SK-N-SH (cell line): ENCODE results near the gene CAPG. TPM values are rescaled to one million over a fixed set of nuclear protein-coding genes. Genes with fewer than 3 reads are reported as not detected.
"Not testable (repeated sequence)": the region's sequence is repeated elsewhere in the genome, so short reads cannot be mapped to it uniquely, and the experiment has no call there.

ENCODE experiments used
- CTCF ChIA-PET: fragments of 300-600, 350-600 bp; formaldehyde crosslinking; extraction: SDS; loops from one replicate; lab custom pipeline; 2021; lab: Yijun Ruan, JAX
- POLR2A ChIA-PET: fragments of 350-600 bp; sonication (Branson Sonifier 250); formaldehyde crosslinking; extraction: SDS; loops from one replicate; lab custom pipeline; 2020; ENCODE audit warnings: antibody characterized with exemption, inconsistent platforms; lab: Yijun Ruan, JAX
- DNase-seq: peaks from one replicate; pipeline ENCODE4 v3.0.0; 2012
- H2AFZ ChIP-seq: fragments of 200-600 bp; sonication (generic); 2 replicates; pipeline ENCODE4 v1.8.1; 2016; ENCODE audit warnings: antibody characterized with exemption, mild to moderate bottlenecking, low read depth
- H3F3A ChIP-seq: fragments of 200-600 bp; sonication (generic); replicated peaks from 2 replicates; pipeline ENCODE3; 2016; ENCODE audit warnings: antibody characterized with exemption, mild to moderate bottlenecking; ENCODE audit not compliant: insufficient read depth
- H3K27ac ChIP-seq, 2 experiments: fragments of 200-500 bp in 1 of 2; fragments of 200-600 bp in 1 of 2; sonication (Bioruptor generic) in 1 of 2; sonication (generic), shearing (Covaris generic) in 1 of 2; 2 replicates each; pipeline versions ENCODE4 v1.5.1 to v1.6.1; 2014 to 2016; ENCODE audit warnings: low read depth in 2 of 2, inconsistent platforms in 1 of 2, low read length in 1 of 2, mild to moderate bottlenecking in 1 of 2, mixed read lengths in 1 of 2
- H3K27me3 ChIP-seq: fragments of 200-600 bp; sonication (generic), shearing (Covaris generic); 2 replicates; pipeline ENCODE4 v1.6.1; 2016; ENCODE audit warnings: mixed run types; ENCODE audit not compliant: insufficient read depth
- H3K36me3 ChIP-seq, 2 experiments: fragments of 200-500 bp in 1 of 2; fragments of 200-600 bp in 1 of 2; sonication (Bioruptor generic) in 1 of 2; sonication (generic) in 1 of 2; replicated peaks in 1 of 2; 2 replicates each; pipeline versions ENCODE3 to v1.5.1; 2014 to 2016; ENCODE audit warnings: low read length in 1 of 2, mild to moderate bottlenecking in 1 of 2; ENCODE audit not compliant: insufficient read depth in 2 of 2, control insufficient read depth in 1 of 2
- H3K4me1 ChIP-seq, 2 experiments: fragments of 200-500 bp in 1 of 2; fragments of 200-600 bp in 1 of 2; sonication (Bioruptor generic) in 1 of 2; sonication (generic), shearing (Covaris generic) in 1 of 2; 2 replicates each; pipeline versions ENCODE4 v1.5.1 to v1.6.1; 2014 to 2016; ENCODE audit warnings: low read depth in 1 of 2, low read length in 1 of 2, mixed run types in 1 of 2; ENCODE audit not compliant: insufficient read depth in 2 of 2, control insufficient read depth in 1 of 2
- H3K4me2 ChIP-seq: fragments of 200-600 bp; sonication (generic), shearing (Covaris generic); 2 replicates; pipeline ENCODE4 v1.6.1; 2017; ENCODE audit warnings: mixed run types
- H3K4me3 ChIP-seq, 2 experiments: fragments of 200-500 bp in 1 of 2; fragments of 200-600 bp in 1 of 2; sonication (Bioruptor generic) in 1 of 2; sonication (generic), shearing (Covaris generic) in 1 of 2; 2 replicates each; pipeline versions ENCODE4 v1.5.1 to v1.8.1; 2014 to 2016; ENCODE audit warnings: low read depth in 2 of 2, inconsistent platforms in 1 of 2, low read length in 1 of 2, mild to moderate bottlenecking in 1 of 2, mixed read lengths in 1 of 2, moderate library complexity in 1 of 2
- H3K79me2 ChIP-seq: fragments of 200-600 bp; sonication (generic); 2 replicates; pipeline ENCODE4 v1.8.1; 2017; ENCODE audit warnings: mild to moderate bottlenecking; ENCODE audit not compliant: insufficient read depth
- H3K9ac ChIP-seq: fragments of 200-600 bp; sonication (generic); 2 replicates; pipeline ENCODE4 v1.6.1; 2017; ENCODE audit warnings: mixed run types
- H3K9me2 ChIP-seq: fragments of 200-600 bp; sonication (generic); 2 replicates; pipeline ENCODE4 v1.6.1; 2017; ENCODE audit warnings: mixed run types
- H3K9me3 ChIP-seq: fragments of 200-600 bp; sonication (generic); 2 replicates; pipeline ENCODE4 v1.6.1; 2017; ENCODE audit warnings: mixed run types, mild to moderate bottlenecking, moderate library complexity
- H4K20me1 ChIP-seq: fragments of 200-600 bp; sonication (generic); 2 replicates; pipeline ENCODE4 v1.6.1; 2017; ENCODE audit warnings: mild to moderate bottlenecking, mixed run types; ENCODE audit not compliant: insufficient read depth
- EP300 ChIP-seq, 2 experiments: IDR thresholded peaks; 2 replicates each; pipeline versions ENCODE4 v1.4.0 to v1.6.1; 2012; ENCODE audit warnings: borderline replicate concordance in 1 of 2, low read depth in 1 of 2, low read length in 1 of 2
- FOSL2 ChIP-seq: IDR thresholded peaks from 2 replicates; pipeline ENCODE4 v1.4.0; 2012; ENCODE audit warnings: low read depth, mild to moderate bottlenecking, moderate library complexity, borderline replicate concordance
- MEF2A ChIP-seq: IDR thresholded peaks from 2 replicates; pipeline ENCODE4 v1.4.0; 2012; ENCODE audit warnings: low read depth, borderline replicate concordance
- RFX5 ChIP-seq: IDR thresholded peaks from 2 replicates; pipeline ENCODE4 v1.6.1; 2012; ENCODE audit warnings: mild to moderate bottlenecking, improper control_type of control experiment, low read length
- WGBS: methylation state at CpG from one replicate; pipeline ENCODE4 v1.1.6; 2017; ENCODE audit warnings: low lambda C conversion rate; 5-methylcytosine and 5-hydroxymethylcytosine counted together
- polyA plus RNA-seq, 3 experiments: library from polyadenylated mRNA; depleted of rRNA; stranded (reverse); fragments of >200 nt; gene quantifications; 2 replicates each; pipeline ENCODE4 v1.2.3, GENCODE V29; 2012

The CAPG gene
- polyA plus RNA-seq, 1 of the 3 experiments (the other 2 are of a cell fraction): 1.2 TPM

DNA sequence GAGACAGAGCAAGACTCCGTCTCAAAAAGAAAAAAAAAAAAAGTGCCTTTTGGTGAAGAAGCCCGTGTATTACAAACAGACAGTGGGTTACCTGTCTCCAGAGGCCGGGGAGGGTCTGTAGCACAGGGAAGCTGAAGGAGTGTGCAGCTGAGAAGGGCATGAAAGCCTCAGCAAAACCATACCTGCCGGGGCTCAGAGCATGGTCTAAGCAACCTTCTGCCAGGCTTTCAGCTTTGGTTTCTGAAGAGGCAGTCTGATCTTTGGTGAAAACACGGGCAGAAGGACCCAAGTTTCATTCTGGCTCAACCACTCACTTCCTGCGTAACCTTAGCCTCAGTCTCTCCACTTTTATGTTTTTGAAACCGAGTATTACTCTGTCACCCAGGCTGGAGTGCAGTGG lies 29.8 kb upstream of the CAPG start:
- no peaks in the 10 kb centered on the region for H3K79me2 ChIP-seq
- POLR2A ChIA-PET: interaction anchor here (0.6 kb wide), 1 partner anchor 99 kb away, joined by 3 read pairs; the partner anchor contains the start of gene MAT2A
- WGBS: 90% methylated on average over 7 of the region's 7 CpGs
- CTCF ChIA-PET: interaction anchor here (2.2 kb wide), 1 partner anchor 98 kb away, joined by 10 read pairs; the partner anchor contains the start of gene MAT2A
- H2AFZ ChIP-seq: no peak overlapping the region
- TF ChIP-seq RFX5 (no peak), MEF2A (no peak)
- no peaks in the 10 kb centered on the region for H3K36me3 ChIP-seq
- H3K27ac ChIP-seq: no peak overlapping the region
- no peaks in the 10 kb centered on the region for H3K9me3 ChIP-seq
- H3K4me2 ChIP-seq: no peak overlapping the region
- DNase-seq: no peak
- no peaks in the 10 kb centered on the region for H3K9me2 ChIP-seq
- no peak overlapping the region for H3K9ac ChIP-seq
- no peak overlapping the region for H3K4me3 ChIP-seq
- H3F3A ChIP-seq: peaks cover 10% of the 10 kb centered on the region
- no peaks in the 10 kb centered on the region for H3K27me3 ChIP-seq
- peaks cover 16 to 48% of the 10 kb centered on the region in 2 experiments; a peak in 3 of 4 replicates for H3K4me1 ChIP-seq
- no peaks in the 10 kb centered on the region for H4K20me1 ChIP-seq

DNA sequence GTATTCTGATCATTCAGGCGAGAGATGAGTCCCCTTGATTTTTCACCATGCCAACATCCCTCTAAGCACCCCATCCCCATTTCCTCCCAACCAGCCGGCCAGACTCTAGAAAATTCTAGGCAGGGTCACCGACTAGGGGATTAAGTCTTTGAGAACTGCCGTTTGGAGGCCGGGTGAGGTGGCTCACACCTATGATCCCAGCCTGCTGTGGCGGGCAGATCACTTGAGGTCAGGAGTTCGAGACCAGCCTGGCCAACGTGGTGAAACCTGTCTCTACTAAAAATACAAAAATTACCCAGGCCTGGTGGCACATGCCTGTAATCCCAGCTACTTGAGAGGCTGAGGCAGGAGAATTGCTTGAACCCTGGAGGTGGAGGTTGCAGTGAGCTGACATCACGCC lies 29.4 kb upstream of the CAPG start:
- WGBS: 98% methylated on average over 9 of the region's 9 CpGs
- H3K4me1 ChIP-seq: peaks cover 14 to 48% of the 10 kb centered on the region in 2 experiments; a peak in 3 of 4 replicates
- H3K27ac ChIP-seq, H3F3A ChIP-seq, H3K79me2 ChIP-seq, H3K36me3 ChIP-seq, H3K9ac ChIP-seq, H3K27me3 ChIP-seq, H3K9me2 ChIP-seq, H2AFZ ChIP-seq, H3K4me2 ChIP-seq, DNase-seq, H3K9me3 ChIP-seq, H4K20me1 ChIP-seq, H3K4me3 ChIP-seq: not testable (repeated sequence)
- POLR2A ChIA-PET: interaction anchor here (2.4 to 4.3 kb wide), 3 partner anchors 84 to 110 kb away, joined by 14 to 94 read pairs (median 60); partner anchors contain the start of gene MAT2A
- CTCF ChIA-PET: interaction anchor here (1.5 to 2.6 kb wide), 2 partner anchors 20 to 72 kb away, joined by 4 to 24 read pairs; partner anchors contain the start of gene SH2D6

DNA sequence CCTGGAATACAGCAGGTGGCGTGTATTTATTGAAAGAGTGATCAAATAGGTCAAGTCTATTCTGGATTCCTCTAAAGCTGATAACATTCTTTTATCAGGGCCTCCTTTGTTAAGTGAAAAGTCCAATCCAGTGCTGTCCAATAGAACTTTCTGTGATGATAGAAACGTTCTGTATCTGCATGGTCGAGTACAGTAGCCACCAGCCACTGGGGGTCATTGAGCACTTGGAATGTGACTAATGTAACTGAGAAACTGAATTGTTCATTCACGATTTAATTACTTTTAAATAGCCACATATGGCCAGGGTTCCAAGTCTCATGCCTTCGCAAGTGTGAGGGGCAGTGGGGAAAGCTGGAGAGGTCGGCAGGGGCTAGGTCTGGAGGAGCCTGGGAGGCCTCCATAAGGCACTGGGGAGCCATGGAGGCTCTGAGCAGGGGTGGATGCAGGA lies 28.9 kb upstream of the CAPG start:
- POLR2A ChIA-PET: interaction anchor here (1.0 to 4.3 kb wide), 7 partner anchors 8 to 110 kb away, joined by 4 to 94 read pairs (median 19); partner anchors contain the start of gene MAT2A
- WGBS: 95% methylated on average over 6 of the region's 6 CpGs
- no peaks in the 10 kb centered on the region for H3K79me2 ChIP-seq
- peak overlapping the region in 1 of 2 experiments; percentile 90; a peak in 1 of 4 replicates for H3K27ac ChIP-seq
- no peaks in the 10 kb centered on the region for H3K9me3 ChIP-seq
- H4K20me1 ChIP-seq: no peaks in the 10 kb centered on the region
- H3K9ac ChIP-seq: no peak overlapping the region
- H3K27me3 ChIP-seq: no peaks in the 10 kb centered on the region
- peaks cover 10% of the 10 kb centered on the region for H3F3A ChIP-seq
- H3K36me3 ChIP-seq: no peaks in the 10 kb centered on the region
- peaks cover 14 to 49% of the 10 kb centered on the region in 2 experiments; a peak in 3 of 4 replicates for H3K4me1 ChIP-seq
- no peak overlapping the region for H3K4me3 ChIP-seq
- H3K9me2 ChIP-seq: no peaks in the 10 kb centered on the region
- TF ChIP-seq FOSL2 (no peak), EP300 (IDR thresholded peaks at IDR 0.05; ENCODE audit: borderline replicate concordance in 1 of 2, low read depth in 1 of 2, low read length in 1 of 2) (no peak)
- TF ChIP-seq, all 33 proteins: peak for 0
- DNase-seq: no peak
- no peak overlapping the region for H3K4me2 ChIP-seq
- CTCF ChIA-PET: interaction anchor here (0.8 to 6.9 kb wide), 5 partner anchors 8 to 113 kb away, joined by 3 to 61 read pairs (median 4); partner anchors contain the start of genes MAT2A and SH2D6
- no peak overlapping the region for H2AFZ ChIP-seq
